Measurements from ENCODE around the gene PSG1.
"Not testable (repeated sequence)": the region's sequence is repeated elsewhere in the genome, so short reads cannot be mapped to it uniquely, and the experiment has no call there.

- TF ChIP-seq CTCF (conservative IDR thresholded peaks at IDR 0.05; ENCODE audit: low read depth, low read length): peak; percentile 58
- TF ChIP-seq EZH2 (IDR thresholded peaks at IDR 0.05; ENCODE audit: low read length, unreplicated experiment): not testable (repeated sequence)
These were observed 43.6 kb upstream of the PSG1 start for GRCh38 chr19:42923106-42923505.
